ENCODE data around the gene GRK1.

GRK1 gene

GRCh38 chr13:113632706-113633484, 34.1 kb upstream of the GRK1 start:
- Histone ChIP-seq H3K9me3 (ENCODE audit: severe bottlenecking) (no peaks in the 10 kb centered on the region), H3K27ac (ENCODE audit: poor library complexity, severe bottlenecking) (no peak overlapping the region), H3K4me1 (ENCODE audit: insufficient read depth, poor library complexity, severe bottlenecking) (no peaks in the 10 kb centered on the region), H3K27me3 (ENCODE audit: insufficient read depth, poor library complexity, severe bottlenecking) (no peaks in the 10 kb centered on the region), H3K36me3 (ENCODE audit: low read depth) (peaks cover 79% of the 10 kb centered on the region), H3K4me3 (ENCODE audit: severe bottlenecking) (no peak overlapping the region)
- peak; percentile 26 for DNase-seq (ENCODE audit: low spot score)
- no peak for ATAC-seq (ENCODE audit: low read depth)
- TF ChIP-seq CTCF (IDR thresholded peaks at IDR 0.05; ENCODE audit: poor library complexity, severe bottlenecking) = no peak

GRCh38 chr13:113633485-113633873, 33.5 kb upstream of the GRK1 start:
- Histone ChIP-seq H3K4me3 (ENCODE audit: severe bottlenecking) (no peak overlapping the region), H3K36me3 (ENCODE audit: low read depth) (peaks cover 85% of the 10 kb centered on the region), H3K27me3 (ENCODE audit: insufficient read depth, poor library complexity, severe bottlenecking) (no peaks in the 10 kb centered on the region), H3K27ac (ENCODE audit: poor library complexity, severe bottlenecking) (no peak overlapping the region), H3K9me3 (ENCODE audit: severe bottlenecking) (no peaks in the 10 kb centered on the region), H3K4me1 (ENCODE audit: insufficient read depth, poor library complexity, severe bottlenecking) (no peaks in the 10 kb centered on the region)
- no peak for TF ChIP-seq CTCF (IDR thresholded peaks at IDR 0.05; ENCODE audit: poor library complexity, severe bottlenecking)
- DNase-seq (ENCODE audit: low spot score) (peak; percentile 43), ATAC-seq (ENCODE audit: low read depth) (no peak)

GRCh38 chr13:113634279-113635047, 32.6 kb upstream of the GRK1 start:
- H3K27me3 ChIP-seq (ENCODE audit: insufficient read depth, poor library complexity, severe bottlenecking) = no peaks in the 10 kb centered on the region
- DNase-seq (ENCODE audit: low spot score) (peak; percentile 5), ATAC-seq (ENCODE audit: low read depth) (no peak)
- H3K4me3 ChIP-seq (ENCODE audit: severe bottlenecking) = no peak overlapping the region
- no peaks in the 10 kb centered on the region for H3K9me3 ChIP-seq (ENCODE audit: severe bottlenecking)
- H3K36me3 ChIP-seq (ENCODE audit: low read depth) = peaks cover 91% of the 10 kb centered on the region
- H3K4me1 ChIP-seq (ENCODE audit: insufficient read depth, poor library complexity, severe bottlenecking) = no peaks in the 10 kb centered on the region
- TF ChIP-seq CTCF (IDR thresholded peaks at IDR 0.05; ENCODE audit: poor library complexity, severe bottlenecking) = no peak
- H3K27ac ChIP-seq (ENCODE audit: poor library complexity, severe bottlenecking) = no peak overlapping the region

- Histone ChIP-seq H3K36me3 (ENCODE audit: low read depth) (peaks cover 91% of the 10 kb centered on the region), H3K27ac (ENCODE audit: poor library complexity, severe bottlenecking) (no peak overlapping the region), H3K9me3 (ENCODE audit: severe bottlenecking) (no peaks in the 10 kb centered on the region), H3K4me1 (ENCODE audit: insufficient read depth, poor library complexity, severe bottlenecking) (no peaks in the 10 kb centered on the region), H3K27me3 (ENCODE audit: insufficient read depth, poor library complexity, severe bottlenecking) (no peaks in the 10 kb centered on the region), H3K4me3 (ENCODE audit: severe bottlenecking) (no peak overlapping the region)
- ATAC-seq (ENCODE audit: low read depth) (no peak), DNase-seq (ENCODE audit: low spot score) (peak; percentile 34)
- TF ChIP-seq CTCF (IDR thresholded peaks at IDR 0.05; ENCODE audit: poor library complexity, severe bottlenecking) = no peak
Measured at GRCh38 chr13:113635048-113635420, 32.0 kb upstream of the GRK1 start.

All from RWPE2 (cell line).